ENCODE measurements around the gene SLC28A2.
A peak's percentile ranks its signal among the peaks of the same experiment; 100 is the strongest.
"Not testable (repeated sequence)": the region's sequence is repeated elsewhere in the genome, so short reads cannot be mapped to it uniquely, and the experiment has no call there.

Gene SLC28A2

GRCh38 chr15:45263854-45264253 is 11.8 kb downstream of the SLC28A2 start:
- no peak for DNase-seq (ENCODE audit: low read depth)

DNA sequence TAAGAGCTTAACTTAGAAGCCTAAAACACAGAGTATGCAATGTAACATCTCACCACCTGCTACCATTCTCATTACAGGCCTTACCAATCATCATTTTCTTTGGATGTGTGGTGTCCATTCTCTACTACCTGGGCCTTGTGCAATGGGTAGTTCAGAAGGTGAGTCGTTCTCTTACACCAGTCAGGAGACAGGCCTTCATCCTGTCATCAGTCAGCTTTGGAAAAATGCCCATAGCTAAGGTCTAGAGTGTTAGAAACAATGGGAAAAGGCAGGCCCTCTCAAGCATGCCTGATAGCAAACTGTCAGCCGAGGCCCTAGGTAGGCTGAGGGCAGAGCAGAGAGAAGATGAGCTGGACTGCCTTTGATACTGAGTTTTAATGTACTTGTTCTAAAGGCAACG is 13.5 kb downstream of the SLC28A2 start:
- no peak for DNase-seq (ENCODE audit: low read depth)

DNA sequence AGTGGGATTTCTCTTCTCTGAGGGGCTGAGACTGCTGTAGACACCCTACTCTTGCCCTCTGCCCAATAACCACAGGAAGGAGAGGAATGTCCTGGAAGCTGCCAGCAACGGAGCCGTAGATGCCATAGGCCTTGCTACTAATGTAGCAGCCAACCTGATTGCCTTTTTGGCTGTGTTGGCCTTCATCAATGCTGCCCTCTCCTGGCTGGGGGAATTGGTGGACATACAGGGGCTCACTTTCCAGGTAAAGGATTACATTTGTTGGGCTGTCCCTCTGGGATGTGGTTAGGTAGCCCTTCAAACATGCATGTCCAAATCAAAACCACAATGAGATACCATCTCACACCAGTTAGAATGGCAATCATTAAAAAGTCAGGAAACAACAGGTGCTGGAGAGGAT is 16.1 kb downstream of the SLC28A2 start:
- no peak for DNase-seq (ENCODE audit: low read depth)

DNA sequence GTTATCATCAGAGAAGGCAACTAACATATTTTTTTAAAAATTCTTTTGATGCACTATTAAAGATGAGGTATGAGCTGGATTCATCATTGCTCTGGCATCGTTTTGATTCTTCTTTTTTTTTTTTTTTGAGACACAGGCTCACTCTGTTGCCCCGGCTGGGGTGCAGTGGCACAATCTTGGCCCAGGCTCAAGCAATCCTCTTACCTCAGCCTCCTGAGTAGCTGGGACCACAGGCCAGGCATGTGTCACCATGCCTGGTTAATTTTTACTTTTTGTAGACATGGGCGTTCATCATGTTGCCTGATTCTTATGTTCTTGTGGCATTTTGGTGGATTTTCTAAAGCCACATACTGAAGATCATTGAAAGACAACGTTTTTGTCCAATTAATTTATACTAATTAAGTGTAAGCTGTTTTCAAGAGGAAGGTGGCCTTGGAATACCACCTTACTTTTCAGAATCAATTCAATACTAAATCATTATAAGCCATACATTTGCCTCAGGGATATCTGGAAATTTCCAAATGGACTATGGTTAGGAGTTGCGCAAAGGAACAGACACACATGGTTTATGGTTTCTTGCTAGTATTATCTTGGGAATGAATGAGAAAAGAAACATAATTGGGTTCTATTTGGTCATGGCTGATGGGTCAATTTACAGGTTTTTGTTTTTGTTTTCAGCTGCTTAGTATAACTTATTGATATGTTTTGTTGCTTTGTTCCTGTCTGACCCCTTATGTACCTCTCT is 22.8 kb downstream of the SLC28A2 start:
- DNase-seq (ENCODE audit: low read depth): no peak

GRCh38 chr15:45276831-45277230 is 24.8 kb downstream of the SLC28A2 start:
- DNase-seq (ENCODE audit: low read depth): no peak

DNA sequence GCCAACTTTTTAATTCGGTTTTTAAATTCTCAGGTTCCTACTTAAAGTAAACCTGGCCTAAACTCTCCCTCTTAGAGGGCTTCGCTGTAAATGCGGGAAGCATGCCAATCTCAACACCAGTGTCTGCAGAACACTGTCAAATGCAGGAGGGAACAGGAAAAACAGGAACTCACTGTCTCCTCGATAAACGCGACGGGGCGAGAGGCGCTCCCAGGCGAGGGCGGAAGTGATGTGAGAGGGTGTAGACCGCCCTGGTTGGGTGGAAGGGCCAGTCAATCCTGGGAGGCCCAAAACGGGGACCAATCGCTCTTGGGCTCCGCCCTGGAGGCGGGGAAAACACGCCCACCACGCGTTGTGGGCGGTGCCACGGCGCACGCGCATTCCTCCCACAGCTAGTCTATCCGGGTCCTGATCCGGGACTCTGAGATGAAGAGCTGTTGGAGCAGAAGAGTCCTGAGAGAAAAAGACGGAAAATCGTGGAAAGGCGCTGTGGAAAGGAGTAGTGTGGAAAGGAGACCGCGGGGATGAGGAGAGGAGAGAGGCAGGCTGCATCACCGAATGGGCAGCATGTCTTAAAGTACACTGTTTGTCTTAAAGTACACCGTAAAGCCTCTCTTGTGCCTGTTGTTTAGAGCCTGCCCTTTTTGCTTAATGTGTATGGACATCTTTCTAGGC is 27.1 kb downstream of the SLC28A2 start:
- DNase-seq (ENCODE audit: low read depth): peak; percentile 93

DNA sequence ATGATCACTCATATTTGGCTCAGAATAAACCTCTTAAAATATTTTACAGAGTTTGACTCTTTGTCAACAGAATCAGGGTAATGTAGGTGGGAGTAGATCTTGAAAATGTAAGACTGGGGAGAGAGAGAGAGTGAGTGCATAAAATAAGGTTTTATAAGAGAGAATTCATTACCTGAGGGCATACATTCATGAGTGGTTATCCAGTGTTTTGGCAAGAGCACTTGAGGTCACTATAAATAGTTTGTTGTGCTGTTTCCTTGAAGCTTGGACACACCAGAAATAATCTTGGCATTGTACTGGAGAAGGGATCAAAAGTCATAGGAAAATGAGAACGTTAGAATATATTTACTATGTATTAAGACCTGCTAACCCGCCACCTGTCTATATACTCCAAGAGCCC is 33.4 kb downstream of the SLC28A2 start:
- no peak for DNase-seq (ENCODE audit: low read depth)

- DNase-seq (ENCODE audit: low read depth): no peak
Measured at GRCh38 chr15:45287390-45287956, 35.4 kb downstream of the SLC28A2 start.

GRCh38 chr15:45288947-45289346 is 36.9 kb downstream of the SLC28A2 start:
- no peak for DNase-seq (ENCODE audit: low read depth)

DNA sequence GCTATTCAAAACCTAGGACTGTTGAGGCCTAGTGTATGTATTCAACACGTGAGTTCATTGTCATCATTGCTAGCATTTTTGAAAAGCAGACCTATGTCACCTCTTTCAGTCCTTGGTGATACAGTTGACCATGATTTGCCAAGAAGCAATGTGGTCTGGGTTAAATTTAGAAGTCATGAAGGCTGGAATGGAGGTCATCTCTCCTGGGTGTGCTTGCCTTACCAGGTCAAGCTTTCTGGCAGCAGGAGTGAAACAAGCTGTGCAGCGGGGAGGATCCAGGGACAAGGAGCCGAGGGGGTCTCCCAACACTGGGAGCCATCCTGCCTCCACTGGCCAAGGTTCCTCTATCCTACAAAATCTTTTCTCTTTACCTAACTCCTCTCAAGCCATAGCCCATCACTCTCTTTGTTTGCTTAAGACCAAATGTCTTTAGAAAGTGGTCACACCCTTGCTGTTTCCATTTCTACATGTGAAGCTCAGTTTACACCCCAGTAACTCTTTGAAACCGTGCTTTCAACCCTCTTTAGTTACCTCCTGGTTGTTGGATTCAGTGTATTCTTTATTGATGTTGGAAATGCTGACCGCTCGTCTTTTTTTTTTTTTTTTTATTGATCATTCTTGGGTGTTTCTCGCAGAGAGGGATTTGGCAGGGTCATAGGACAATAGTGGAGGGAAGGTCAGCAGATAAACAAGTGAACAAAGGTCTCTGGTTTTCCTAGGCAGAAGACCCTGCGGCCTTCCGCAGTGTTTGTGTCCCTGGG is 40.0 kb downstream of the SLC28A2 start:
- no peak for DNase-seq (ENCODE audit: low read depth)

DNA sequence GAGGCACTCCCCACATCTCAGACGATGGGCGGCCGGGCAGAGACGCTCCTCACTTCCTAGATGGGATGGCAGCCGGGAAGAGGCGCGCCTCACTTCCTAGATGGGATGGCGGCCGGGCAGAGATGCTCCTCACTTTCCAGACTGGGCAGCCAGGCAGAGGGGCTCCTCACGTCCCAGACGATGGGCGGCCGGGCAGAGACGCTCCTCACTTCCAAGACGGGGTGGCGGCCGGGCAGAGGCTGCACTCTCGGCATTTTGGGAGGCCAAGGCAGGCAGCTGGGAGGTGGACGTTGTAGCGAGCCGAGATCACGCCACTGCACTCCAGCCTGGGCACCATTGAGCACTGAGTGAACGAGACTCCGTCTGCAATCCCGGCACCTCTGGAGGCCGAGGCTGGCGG is 41.3 kb downstream of the SLC28A2 start:
- not testable (repeated sequence) for DNase-seq (ENCODE audit: low read depth)

- DNase-seq (ENCODE audit: low read depth): not testable (repeated sequence)
Measured at GRCh38 chr15:45298964-45299378, 46.9 kb downstream of the SLC28A2 start.

- no peak for DNase-seq (ENCODE audit: low read depth)
Measured at GRCh38 chr15:45304711-45305110, 52.7 kb downstream of the SLC28A2 start.

DNA sequence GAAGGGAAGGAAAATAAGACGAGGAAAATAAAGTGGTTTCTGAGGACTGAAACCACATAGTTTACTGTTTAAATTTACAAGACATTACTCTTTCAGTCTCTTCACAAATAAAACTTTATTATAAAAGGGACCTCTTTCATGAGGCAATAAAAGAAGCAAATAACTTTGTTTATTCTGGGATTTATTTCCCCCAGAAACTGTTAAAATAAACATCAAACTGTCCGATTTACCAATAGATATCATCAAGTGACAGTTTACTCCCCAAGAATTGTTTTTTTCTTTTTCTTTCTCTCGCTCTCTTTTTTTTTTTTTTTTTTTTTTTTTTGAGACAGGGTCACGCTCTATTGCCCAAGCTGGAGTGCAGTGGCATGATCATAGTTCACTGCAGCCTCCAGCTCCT is 54.1 kb downstream of the SLC28A2 start:
- no peak for DNase-seq (ENCODE audit: low read depth)

GRCh38 chr15:45307230-45307924 is 55.3 kb downstream of the SLC28A2 start:
- DNase-seq (ENCODE audit: low read depth): peak; percentile 45

- DNase-seq (ENCODE audit: low read depth): not testable (repeated sequence)
Measured at GRCh38 chr15:45314117-45314516, 62.1 kb downstream of the SLC28A2 start.

DNA sequence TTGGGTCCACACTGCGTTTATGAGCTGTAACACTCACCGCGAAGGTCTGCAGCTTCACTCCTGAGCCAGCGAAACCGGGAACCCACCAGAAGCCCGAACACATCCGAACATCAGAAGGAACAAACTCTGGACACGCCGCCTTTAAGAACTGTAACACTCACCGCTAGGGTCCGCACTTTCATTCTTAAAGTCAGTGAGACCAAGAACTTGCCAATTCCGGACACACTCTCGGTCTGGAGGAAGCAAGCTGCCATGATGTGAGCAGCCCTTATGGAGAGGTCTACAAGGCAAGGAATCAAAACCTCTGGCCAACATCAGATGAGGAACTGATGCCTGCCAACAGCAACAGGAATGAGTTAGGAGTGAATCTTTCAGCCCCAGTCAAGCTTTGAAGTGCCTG is 62.9 kb downstream of the SLC28A2 start:
- DNase-seq (ENCODE audit: low read depth): no peak

DNA sequence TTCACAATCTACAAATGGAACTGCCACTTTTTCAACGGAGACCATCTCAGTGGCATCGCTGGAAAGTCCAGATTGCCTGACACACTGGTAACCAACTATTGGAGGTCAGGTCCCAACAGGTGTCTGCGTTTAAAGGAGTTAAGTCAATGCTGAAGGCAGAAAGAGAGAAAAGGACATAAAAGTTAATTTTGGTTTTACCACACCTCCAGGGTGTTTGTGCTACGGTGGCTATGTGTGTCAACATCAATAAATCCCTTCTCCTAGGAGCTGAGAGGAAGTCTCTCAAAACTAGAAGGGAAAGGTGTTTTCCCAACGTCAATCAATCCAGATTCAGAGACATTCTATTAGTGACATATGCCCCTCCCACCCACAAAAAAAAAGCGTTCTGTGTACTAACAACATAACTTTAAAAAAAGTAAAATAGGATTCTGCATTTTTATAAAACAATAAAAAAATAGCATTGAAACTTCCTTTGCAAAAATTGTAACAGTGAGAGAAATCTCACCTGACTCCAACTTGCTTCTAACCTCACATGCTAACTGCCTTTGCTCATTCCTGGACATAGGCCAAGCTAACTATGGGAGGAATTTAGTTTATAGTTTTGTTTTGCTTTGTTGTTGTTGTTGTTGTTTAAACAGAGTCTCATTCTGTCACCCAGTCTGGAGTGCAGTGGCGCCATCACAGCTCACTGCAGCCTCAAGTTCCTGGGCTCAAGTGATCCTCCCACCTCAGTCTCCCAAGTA is 67.6 kb downstream of the SLC28A2 start:
- no peak for DNase-seq (ENCODE audit: low read depth)

DNA sequence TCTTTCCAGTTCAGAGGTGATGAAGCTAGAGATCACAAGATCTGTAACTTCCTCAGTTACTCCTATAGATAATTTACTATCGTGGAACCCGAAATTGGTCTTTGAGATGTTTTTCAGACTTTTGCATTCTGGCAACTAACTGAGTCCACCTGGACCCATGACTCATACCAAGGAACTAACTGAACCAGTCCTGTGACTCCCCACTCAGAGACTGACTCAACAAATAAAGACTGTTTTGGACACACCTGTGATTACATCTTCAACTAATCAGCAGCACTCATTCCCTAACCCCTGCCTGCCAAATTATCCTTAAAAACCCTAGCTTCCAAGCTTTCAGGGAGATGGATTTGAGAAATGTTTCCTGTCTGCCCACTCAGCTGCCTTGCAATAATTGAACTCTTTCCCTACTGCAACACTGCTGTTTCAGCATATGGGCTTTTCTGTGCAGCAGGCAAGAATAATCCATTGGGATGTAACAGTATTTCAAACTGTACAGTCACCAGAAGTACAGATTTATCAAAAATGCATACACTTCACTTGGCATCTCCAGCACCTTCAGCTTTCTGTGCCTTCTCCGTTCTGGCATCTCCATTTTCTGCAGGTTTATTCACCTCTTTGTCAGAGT is 68.7 kb downstream of the SLC28A2 start:
- DNase-seq (ENCODE audit: low read depth): no peak

DNA sequence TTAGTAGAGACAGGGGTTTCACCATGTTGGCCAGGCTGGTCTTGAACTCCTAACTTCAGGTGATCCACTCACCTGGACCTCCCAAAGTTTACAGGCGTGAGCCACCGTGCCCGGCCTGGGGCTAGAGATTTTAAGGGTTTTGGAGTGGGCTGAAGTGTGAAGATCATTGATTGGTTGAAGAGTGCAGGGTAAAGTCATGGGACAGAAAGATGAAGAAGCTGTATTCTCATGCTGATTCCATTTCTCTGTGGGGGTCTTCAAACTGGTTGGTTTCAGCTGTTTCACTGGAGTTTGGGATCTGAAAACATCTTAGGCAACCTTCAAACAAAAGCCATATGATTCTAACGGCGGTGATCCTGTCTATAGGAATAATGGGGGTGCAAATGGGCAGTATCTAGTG is 74.2 kb downstream of the SLC28A2 start:
- DNase-seq (ENCODE audit: low read depth): no peak

DNA sequence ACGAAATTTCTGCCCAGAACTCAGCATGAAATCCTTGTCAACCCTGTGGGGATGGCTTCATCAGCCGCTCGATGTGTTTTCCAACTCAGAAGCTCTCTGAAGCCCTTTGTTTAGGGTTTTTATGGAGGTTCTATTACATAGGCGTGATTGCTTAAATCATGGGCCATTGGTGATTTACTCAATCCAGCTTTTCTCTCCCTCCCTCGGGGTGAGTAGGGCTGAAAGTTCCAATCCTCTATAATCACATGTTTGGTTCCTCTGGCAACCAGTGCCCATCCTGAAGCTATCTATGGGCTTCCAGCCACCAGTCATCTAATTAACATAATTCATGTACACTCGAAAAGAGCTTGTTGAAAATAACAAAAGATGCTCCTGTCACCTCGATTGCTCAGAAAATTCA is 74.7 kb downstream of the SLC28A2 start:
- no peak for DNase-seq (ENCODE audit: low read depth)

Data from fibroblast of gingiva (primary cell).